Measurements from ENCODE around the gene GCSAM.
"Not testable (repeated sequence)": the region's sequence is repeated elsewhere in the genome, so short reads cannot be mapped to it uniquely, and the experiment has no call there.

The GCSAM gene

GRCh38 chr3:112084980-112085705 is 47.9 kb downstream of the GCSAM start:
- no peaks in the 10 kb centered on the region for H3K27me3 ChIP-seq (ENCODE audit: control insufficient read depth in 1 of 2, insufficient read depth in 2 of 2, low read length in 2 of 2)
- H3K4me1 ChIP-seq (ENCODE audit: insufficient read depth, low read length) = no peaks in the 10 kb centered on the region
- no peak overlapping the region for H3K4me3 ChIP-seq (ENCODE audit: low read depth in 1 of 2, low read length in 2 of 2)
- no peak overlapping the region for H3K9ac ChIP-seq (ENCODE audit: low read length)
- no peaks in the 10 kb centered on the region for H3K9me3 ChIP-seq (ENCODE audit: low read length)
- no peaks in the 10 kb centered on the region for H3K36me3 ChIP-seq (ENCODE audit: insufficient read depth, low read length)
- no peak overlapping the region for H3K27ac ChIP-seq (ENCODE audit: low read depth, low read length)

GRCh38 chr3:112083239-112083638 is 49.8 kb downstream of the GCSAM start:
- no peaks in the 10 kb centered on the region for H3K36me3 ChIP-seq (ENCODE audit: insufficient read depth, low read length)
- H3K4me1 ChIP-seq (ENCODE audit: insufficient read depth, low read length) = no peaks in the 10 kb centered on the region
- H3K9me3 ChIP-seq (ENCODE audit: low read length) = no peaks in the 10 kb centered on the region
- no peak overlapping the region for H3K9ac ChIP-seq (ENCODE audit: low read length)
- H3K27ac ChIP-seq (ENCODE audit: low read depth, low read length) = no peak overlapping the region
- no peak overlapping the region for H3K4me3 ChIP-seq (ENCODE audit: low read depth in 1 of 2, low read length in 2 of 2)
- H3K27me3 ChIP-seq (ENCODE audit: control insufficient read depth in 1 of 2, insufficient read depth in 2 of 2, low read length in 2 of 2) = no peaks in the 10 kb centered on the region

GRCh38 chr3:112078125-112079083 is 54.6 kb downstream of the GCSAM start:
- Histone ChIP-seq H3K27me3 (ENCODE audit: control insufficient read depth in 1 of 2, insufficient read depth in 2 of 2, low read length in 2 of 2) (no peaks in the 10 kb centered on the region), H3K9me3 (ENCODE audit: low read length) (no peaks in the 10 kb centered on the region), H3K4me3 (ENCODE audit: low read depth in 1 of 2, low read length in 2 of 2) (no peak overlapping the region), H3K9ac (ENCODE audit: low read length) (no peak overlapping the region), H3K4me1 (ENCODE audit: insufficient read depth, low read length) (no peaks in the 10 kb centered on the region), H3K27ac (ENCODE audit: low read depth, low read length) (no peak overlapping the region), H3K36me3 (ENCODE audit: insufficient read depth, low read length) (no peaks in the 10 kb centered on the region)

- Histone ChIP-seq H3K9me3 (ENCODE audit: low read length) (no peaks in the 10 kb centered on the region), H3K36me3 (ENCODE audit: insufficient read depth, low read length) (no peaks in the 10 kb centered on the region), H3K27me3 (ENCODE audit: control insufficient read depth in 1 of 2, insufficient read depth in 2 of 2, low read length in 2 of 2) (no peaks in the 10 kb centered on the region), H3K27ac (ENCODE audit: low read depth, low read length) (no peak overlapping the region), H3K4me3 (ENCODE audit: low read depth in 1 of 2, low read length in 2 of 2) (no peak overlapping the region), H3K9ac (ENCODE audit: low read length) (no peak overlapping the region), H3K4me1 (ENCODE audit: insufficient read depth, low read length) (no peaks in the 10 kb centered on the region)
These were observed 58.2 kb downstream of the GCSAM start for GRCh38 chr3:112074616-112075497.

GRCh38 chr3:112074006-112074405 is 59.0 kb downstream of the GCSAM start:
- Histone ChIP-seq H3K4me3 (ENCODE audit: low read depth in 1 of 2, low read length in 2 of 2) (no peak overlapping the region), H3K9me3 (ENCODE audit: low read length) (no peaks in the 10 kb centered on the region), H3K27me3 (ENCODE audit: control insufficient read depth in 1 of 2, insufficient read depth in 2 of 2, low read length in 2 of 2) (no peaks in the 10 kb centered on the region), H3K4me1 (ENCODE audit: insufficient read depth, low read length) (no peaks in the 10 kb centered on the region), H3K9ac (ENCODE audit: low read length) (no peak overlapping the region), H3K27ac (ENCODE audit: low read depth, low read length) (no peak overlapping the region), H3K36me3 (ENCODE audit: insufficient read depth, low read length) (no peaks in the 10 kb centered on the region)

- not testable (repeated sequence) for H3K4me3 ChIP-seq (ENCODE audit: low read depth in 1 of 2, low read length in 2 of 2); H3K27ac ChIP-seq (ENCODE audit: low read depth, low read length); H3K9ac ChIP-seq (ENCODE audit: low read length); H3K27me3 ChIP-seq (ENCODE audit: control insufficient read depth in 1 of 2, insufficient read depth in 2 of 2, low read length in 2 of 2); H3K9me3 ChIP-seq (ENCODE audit: low read length); H3K4me1 ChIP-seq (ENCODE audit: insufficient read depth, low read length); H3K36me3 ChIP-seq (ENCODE audit: insufficient read depth, low read length)
These were observed 60.5 kb downstream of the GCSAM start for GRCh38 chr3:112072387-112073060.

Measured in muscle layer of colon (tissue), 2 donors.